Measurements from ENCODE around the gene SYCP2L. TPM values are rescaled to one million over a fixed set of nuclear protein-coding genes. Genes with fewer than 3 reads are reported as not detected.

Gene SYCP2L
- total and polyA plus RNA-seq, 2 donors (not counting 1 experiment from before 2014, with no cell fraction given) = under 0.01 TPM; not detected in 1

GRCh38 chr6:10961837-10962236 is 75.0 kb downstream of the SYCP2L start:
- Histone ChIP-seq H3K4me1 (ENCODE audit: control insufficient read depth, extremely low read depth, insufficient read depth, low read length) (peaks cover 6% of the 10 kb centered on the region), H3K9me3 (ENCODE audit: control insufficient read depth, insufficient read depth, low read depth, low read length) (no peaks in the 10 kb centered on the region), H3K79me2 (ENCODE audit: control insufficient read depth, insufficient read depth, low read length) (no peaks in the 10 kb centered on the region), H3K36me3 (ENCODE audit: control insufficient read depth, insufficient read depth, low read length) (no peaks in the 10 kb centered on the region), H3K9ac (ENCODE audit: insufficient read depth, low read length) (no peak overlapping the region), H3K4me3 (replicated peaks in 1 of 4; ENCODE audit: control extremely low read depth in 1 of 4, insufficient read depth in 1 of 4, low read depth in 3 of 4, low read length in 4 of 4) (no peak overlapping the region), H3K27ac (ENCODE audit: insufficient read depth, low read length) (no peak overlapping the region), H3K27me3 (ENCODE audit: control insufficient read depth, insufficient read depth, low read length) (no peaks in the 10 kb centered on the region), H4K20me1 (ENCODE audit: control insufficient read depth, extremely low read depth, insufficient read depth, low read length) (no peaks in the 10 kb centered on the region), H2AFZ (ENCODE audit: low read length) (no peak overlapping the region), H3K4me2 (ENCODE audit: extremely low read depth, insufficient read depth, low read length) (no peak overlapping the region)
- no peak for DNase-seq (ENCODE audit: low read depth in 2 of 2)
- TF ChIP-seq CTCF (conservative IDR thresholded peaks at IDR 0.05 in 1 of 2, IDR thresholded peaks at IDR 0.05 in 1 of 2; ENCODE audit: low read depth in 1 of 2, low read length in 2 of 2) (no peak), EZH2 (IDR thresholded peaks at IDR 0.05; ENCODE audit: low read length, missing control alignments) (no peak)

GRCh38 chr6:10962673-10963072 is 75.8 kb downstream of the SYCP2L start:
- no peak overlapping the region for H2AFZ ChIP-seq (ENCODE audit: low read length)
- TF ChIP-seq CTCF (conservative IDR thresholded peaks at IDR 0.05 in 1 of 2, IDR thresholded peaks at IDR 0.05 in 1 of 2; ENCODE audit: low read depth in 1 of 2, low read length in 2 of 2) = no peak
- no peak for TF ChIP-seq EZH2 (IDR thresholded peaks at IDR 0.05; ENCODE audit: low read length, missing control alignments)
- H3K27me3 ChIP-seq (ENCODE audit: control insufficient read depth, insufficient read depth, low read length) = no peaks in the 10 kb centered on the region
- no peak overlapping the region for H3K4me3 ChIP-seq (replicated peaks in 1 of 4; ENCODE audit: control extremely low read depth in 1 of 4, insufficient read depth in 1 of 4, low read depth in 3 of 4, low read length in 4 of 4)
- H3K36me3 ChIP-seq (ENCODE audit: control insufficient read depth, insufficient read depth, low read length) = no peaks in the 10 kb centered on the region
- no peaks in the 10 kb centered on the region for H4K20me1 ChIP-seq (ENCODE audit: control insufficient read depth, extremely low read depth, insufficient read depth, low read length)
- H3K79me2 ChIP-seq (ENCODE audit: control insufficient read depth, insufficient read depth, low read length) = no peaks in the 10 kb centered on the region
- peak; percentile 77 to 84 for DNase-seq (ENCODE audit: low read depth in 2 of 2)
- H3K9ac ChIP-seq (ENCODE audit: insufficient read depth, low read length) = no peak overlapping the region
- H3K4me2 ChIP-seq (ENCODE audit: extremely low read depth, insufficient read depth, low read length) = no peak overlapping the region
- peaks cover 6% of the 10 kb centered on the region for H3K4me1 ChIP-seq (ENCODE audit: control insufficient read depth, extremely low read depth, insufficient read depth, low read length)
- no peak overlapping the region for H3K27ac ChIP-seq (ENCODE audit: insufficient read depth, low read length)
- H3K9me3 ChIP-seq (ENCODE audit: control insufficient read depth, insufficient read depth, low read depth, low read length) = no peaks in the 10 kb centered on the region

- Histone ChIP-seq H3K36me3 (ENCODE audit: control insufficient read depth, insufficient read depth, low read length) (no peaks in the 10 kb centered on the region), H3K4me3 (replicated peaks in 1 of 4; ENCODE audit: control extremely low read depth in 1 of 4, insufficient read depth in 1 of 4, low read depth in 3 of 4, low read length in 4 of 4) (no peak overlapping the region), H3K9me3 (ENCODE audit: control insufficient read depth, insufficient read depth, low read depth, low read length) (no peaks in the 10 kb centered on the region), H3K27ac (ENCODE audit: insufficient read depth, low read length) (no peak overlapping the region), H4K20me1 (ENCODE audit: control insufficient read depth, extremely low read depth, insufficient read depth, low read length) (no peaks in the 10 kb centered on the region), H3K27me3 (ENCODE audit: control insufficient read depth, insufficient read depth, low read length) (no peaks in the 10 kb centered on the region), H3K4me1 (ENCODE audit: control insufficient read depth, extremely low read depth, insufficient read depth, low read length) (peaks cover 6% of the 10 kb centered on the region), H3K4me2 (ENCODE audit: extremely low read depth, insufficient read depth, low read length) (no peak overlapping the region), H3K9ac (ENCODE audit: insufficient read depth, low read length) (no peak overlapping the region), H2AFZ (ENCODE audit: low read length) (no peak overlapping the region), H3K79me2 (ENCODE audit: control insufficient read depth, insufficient read depth, low read length) (no peaks in the 10 kb centered on the region)
- TF ChIP-seq CTCF (conservative IDR thresholded peaks at IDR 0.05 in 1 of 2, IDR thresholded peaks at IDR 0.05 in 1 of 2; ENCODE audit: low read depth in 1 of 2, low read length in 2 of 2) (no peak), EZH2 (IDR thresholded peaks at IDR 0.05; ENCODE audit: low read length, missing control alignments) (no peak)
- DNase-seq (ENCODE audit: low read depth in 2 of 2) = no peak
Observed at GRCh38 chr6:10963113-10963512, 76.3 kb downstream of the SYCP2L start.

All from fibroblast of lung (primary cell).